WI38 (cell line): ENCODE results near the gene ING5.

ENCODE experiments used
- H3K4me3 ChIP-seq: 2 replicates; pipeline ENCODE4 v1.5.1; 2011; ENCODE audit warnings: low read depth, mild to moderate bottlenecking, control low read depth, low read length
- TF ChIP-seq, protein P1 (sequence below): IDR thresholded peaks from 2 replicates; pipeline ENCODE4 v1.5.1; 2012; ENCODE audit warnings: low read depth, mild to moderate bottlenecking, control low read depth, low read length

Gene ING5

DNA sequence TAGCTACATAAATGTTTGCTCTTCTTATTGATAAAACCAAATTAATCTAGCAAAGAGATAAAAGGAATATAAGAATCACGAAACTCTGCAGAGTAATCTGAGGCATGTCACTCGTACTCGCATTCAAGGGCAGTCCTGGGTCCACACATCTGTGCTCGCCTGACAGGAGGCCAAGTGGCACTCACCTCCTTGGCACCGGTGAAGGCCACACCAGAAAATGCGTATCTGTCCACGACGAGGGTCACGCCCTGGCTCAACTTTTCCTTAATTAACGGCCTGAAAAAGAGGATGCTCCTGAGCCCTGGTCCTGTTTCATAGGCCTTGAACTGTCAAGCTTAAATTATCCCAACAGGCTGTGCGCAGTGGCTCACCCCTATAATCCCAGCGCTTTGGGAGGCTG is 21.8 kb upstream of the ING5 start:
- H3K4me3 ChIP-seq: no peak overlapping the region
- TF ChIP-seq, protein P1, sequence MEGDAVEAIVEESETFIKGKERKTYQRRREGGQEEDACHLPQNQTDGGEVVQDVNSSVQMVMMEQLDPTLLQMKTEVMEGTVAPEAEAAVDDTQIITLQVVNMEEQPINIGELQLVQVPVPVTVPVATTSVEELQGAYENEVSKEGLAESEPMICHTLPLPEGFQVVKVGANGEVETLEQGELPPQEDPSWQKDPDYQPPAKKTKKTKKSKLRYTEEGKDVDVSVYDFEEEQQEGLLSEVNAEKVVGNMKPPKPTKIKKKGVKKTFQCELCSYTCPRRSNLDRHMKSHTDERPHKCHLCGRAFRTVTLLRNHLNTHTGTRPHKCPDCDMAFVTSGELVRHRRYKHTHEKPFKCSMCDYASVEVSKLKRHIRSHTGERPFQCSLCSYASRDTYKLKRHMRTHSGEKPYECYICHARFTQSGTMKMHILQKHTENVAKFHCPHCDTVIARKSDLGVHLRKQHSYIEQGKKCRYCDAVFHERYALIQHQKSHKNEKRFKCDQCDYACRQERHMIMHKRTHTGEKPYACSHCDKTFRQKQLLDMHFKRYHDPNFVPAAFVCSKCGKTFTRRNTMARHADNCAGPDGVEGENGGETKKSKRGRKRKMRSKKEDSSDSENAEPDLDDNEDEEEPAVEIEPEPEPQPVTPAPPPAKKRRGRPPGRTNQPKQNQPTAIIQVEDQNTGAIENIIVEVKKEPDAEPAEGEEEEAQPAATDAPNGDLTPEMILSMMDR: no peak

DNA sequence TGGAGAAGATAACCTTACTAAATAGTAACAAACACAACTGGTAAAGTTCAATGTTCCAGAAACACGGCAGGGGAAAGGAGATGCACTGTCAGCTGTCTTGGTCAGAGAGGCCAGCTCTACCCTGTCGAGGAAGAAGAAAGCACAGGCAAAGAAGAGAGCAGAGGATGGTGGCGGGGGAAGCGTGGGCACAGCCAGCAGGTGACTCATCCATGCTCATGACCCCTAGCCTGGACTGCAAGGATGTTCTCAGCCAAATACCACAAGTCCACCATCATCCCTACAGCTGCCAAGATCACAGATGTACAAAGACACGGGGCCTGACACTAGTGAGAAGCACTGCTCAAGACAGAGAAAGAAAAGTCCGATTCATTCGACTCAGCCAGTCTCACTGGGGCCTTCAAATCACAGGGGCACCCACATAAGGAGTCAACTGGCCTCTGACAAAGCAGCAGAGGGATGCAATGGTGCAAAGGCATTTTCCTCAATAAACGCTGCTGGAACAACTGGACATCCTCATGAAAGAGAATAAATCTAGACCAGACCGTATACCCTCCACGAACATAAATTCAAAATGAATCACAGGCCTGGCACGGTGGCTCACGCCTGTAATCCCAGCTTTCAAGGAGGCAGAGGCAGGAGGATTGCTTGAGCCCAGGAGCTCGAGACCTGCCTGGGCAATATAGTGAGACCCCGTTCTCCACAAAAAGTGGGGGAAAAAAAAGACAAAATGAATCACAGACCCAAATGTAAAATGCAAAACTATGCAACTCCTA is 20.8 kb upstream of the ING5 start:
- TF ChIP-seq, protein P1: no peak
- no peak overlapping the region; the same call in 1 of the 2 replicates for H3K4me3 ChIP-seq

DNA sequence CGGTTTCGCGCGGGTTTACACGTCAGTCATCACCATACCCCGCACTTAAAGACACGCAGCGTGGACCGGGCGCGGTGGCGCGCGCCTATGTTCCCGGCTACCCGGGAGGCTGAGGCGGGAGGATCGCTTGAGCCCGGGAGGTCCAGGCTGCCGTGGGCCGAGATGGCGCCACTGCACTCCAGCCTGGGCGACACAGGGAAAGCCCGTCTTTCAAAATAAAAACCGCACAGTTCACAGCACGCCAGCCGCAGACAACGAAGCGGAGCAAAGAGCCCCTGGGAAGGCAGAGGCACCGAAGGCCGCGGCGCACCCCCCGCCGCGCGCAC is 15.6 kb upstream of the ING5 start:
- TF ChIP-seq, protein P1: no peak
- peak overlapping the region; percentile 95 for H3K4me3 ChIP-seq

DNA sequence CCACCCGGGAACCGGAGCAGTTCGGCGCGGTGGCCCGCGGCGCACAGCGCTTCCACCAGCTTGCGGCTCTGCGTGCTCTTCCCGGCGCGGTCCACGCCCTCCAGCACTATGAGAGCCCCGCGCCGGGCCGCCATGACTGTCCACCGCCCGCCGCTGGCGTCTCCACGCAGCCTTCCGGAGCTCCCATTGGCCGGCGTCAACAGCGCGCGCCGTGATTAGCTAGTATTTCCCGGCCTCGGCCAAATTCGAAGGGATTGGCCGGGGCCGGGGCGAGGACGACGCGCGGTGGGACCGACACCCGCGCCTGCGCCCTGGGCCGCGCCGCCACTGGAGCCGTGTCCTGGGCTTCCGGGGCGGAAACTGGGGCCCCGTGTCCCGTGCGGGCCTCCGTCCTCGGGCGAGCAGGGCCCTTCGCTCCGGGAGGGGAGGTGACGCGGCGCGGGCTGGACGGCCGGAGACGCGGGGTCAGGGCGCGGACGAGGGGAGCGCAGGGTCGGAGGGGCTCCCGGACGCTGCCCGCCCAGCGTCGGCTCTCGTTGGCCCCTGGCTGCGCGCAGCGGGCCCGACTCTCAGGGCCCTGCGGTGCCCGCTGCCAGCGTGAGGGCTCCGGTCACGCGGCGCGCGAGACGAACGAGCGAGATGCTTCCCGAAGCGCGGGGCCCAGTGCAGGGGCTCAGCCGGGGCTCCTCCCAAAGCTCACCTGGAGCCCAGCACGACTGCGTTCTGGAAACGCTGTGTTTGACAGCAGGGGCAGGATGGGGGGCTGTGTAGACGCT is 15.0 kb upstream of the ING5 start, which contains the start of gene DTYMK:
Gene DTYMK (minus strand): TSS at position 166 of the 776 bp plus-strand sequence. CDS start 32 bp downstream, at position 134.
- TF ChIP-seq, protein P1: no peak
- peak within 1 kb of the TSS; percentile 95 for H3K4me3 ChIP-seq

GRCh38 chr2:241689306-241689705 is 12.5 kb upstream of the ING5 start:
- TF ChIP-seq, protein P1: no peak
- no peak overlapping the region for H3K4me3 ChIP-seq

DNA sequence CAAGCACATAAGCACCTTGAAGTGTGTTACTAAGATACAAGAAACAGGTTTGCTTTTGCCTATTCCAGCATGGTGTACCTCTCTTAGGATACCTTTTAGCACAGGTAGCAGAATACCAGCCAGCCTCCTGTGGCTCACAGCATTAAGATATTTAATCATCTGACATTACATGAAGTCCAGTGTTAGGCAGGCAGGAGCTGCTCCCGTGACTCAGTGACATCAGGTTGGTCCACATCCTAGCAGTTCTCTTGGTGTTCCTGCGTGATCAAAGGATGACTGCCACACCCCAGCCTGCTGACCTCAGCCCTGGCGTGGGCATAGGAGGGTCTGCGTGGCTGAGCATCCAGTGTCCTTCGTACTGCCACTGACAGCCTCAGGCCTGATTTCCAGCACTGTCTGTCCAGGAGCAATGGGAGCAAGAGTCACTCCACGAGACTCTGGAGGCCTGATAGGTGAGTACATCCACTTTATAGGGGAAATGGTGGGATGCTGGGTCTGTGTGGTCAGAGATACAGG is 11.6 kb upstream of the ING5 start:
- H3K4me3 ChIP-seq: no peak overlapping the region
- TF ChIP-seq, protein P1: no peak

GRCh38 chr2:241692448-241692847 is 9.4 kb upstream of the ING5 start:
- TF ChIP-seq, protein P1: no peak
- no peak overlapping the region for H3K4me3 ChIP-seq
